B cell (primary cell): ENCODE measurements around the gene HJURP. TPM values are rescaled to one million over a fixed set of nuclear protein-coding genes. Genes with fewer than 3 reads are reported as not detected.

ENCODE experiments used
- ATAC-seq: fragments of 200-7000 bp; cut with Tn5 transposase; one replicate; pipeline ENCODE4 v1.10.0; 2021; ENCODE audit warnings: low read depth, mild to moderate bottlenecking, moderate number of reproducible peaks, moderate library complexity
- CTCF ChIA-PET: fragments of 350-600 bp; sonication (Branson Sonifier 250); formaldehyde crosslinking; loops from one replicate; lab custom pipeline; 2021; ENCODE audit warnings: antibody characterized with exemption, inconsistent platforms; lab: Charles Lee
- POLR2A ChIA-PET: fragments of 350-600 bp; sonication (Branson Sonifier 250); formaldehyde crosslinking; loops from one replicate; lab custom pipeline; 2021; ENCODE audit warnings: antibody characterized with exemption; lab: Charles Lee
- DNase-seq: peaks from one replicate; pipeline ENCODE4 v3.0.0; 2013
- H2AFZ ChIP-seq: 2 replicates; pipeline ENCODE4 v1.6.1; 2012; ENCODE audit warnings: mild to moderate bottlenecking, low read depth, low read length; ENCODE audit not compliant: insufficient read depth, poor library complexity, severe bottlenecking
- H3K27ac ChIP-seq, 2 donors: 1 replicate in 1 of 2; 2 replicates in 1 of 2; pipeline ENCODE4 v1.5.1; 2012 to 2013; ENCODE audit warnings: low read length in 2 of 2, mild to moderate bottlenecking in 2 of 2, moderate library complexity in 1 of 2
- H3K27me3 ChIP-seq, 4 experiments: fragments of 200-600 bp in 1 of 4; sonication (generic) in 1 of 4; replicated peaks in 1 of 4; 1 replicate in 2 of 4; 2 replicates in 2 of 4; pipeline versions ENCODE4 v1.6.1 to v1.7.0; 2013 to 2016; ENCODE audit warnings: low read length in 3 of 4, mild to moderate bottlenecking in 2 of 4, mixed read lengths in 1 of 4, moderate library complexity in 1 of 4; ENCODE audit not compliant: insufficient read depth in 4 of 4, control insufficient read depth in 3 of 4; ENCODE audit errors: control extremely low read depth in 1 of 4
- H3K36me3 ChIP-seq, 2 experiments: replicated peaks in 1 of 2; 1 replicate in 1 of 2; 2 replicates in 1 of 2; pipeline versions ENCODE4 v1.6.1 to v1.7.1; 2013; ENCODE audit warnings: low read length in 1 of 2; ENCODE audit not compliant: insufficient read depth in 2 of 2, control insufficient read depth in 1 of 2; ENCODE audit errors: control extremely low read depth in 1 of 2, extremely low read depth in 1 of 2
- H3K4me1 ChIP-seq, 2 donors: fragments of 200-600 bp in 1 of 2; sonication (generic) in 1 of 2; 1 replicate in 1 of 2; 2 replicates in 1 of 2; pipeline versions ENCODE4 v1.5.1 to v1.6.1; 2013 to 2017; ENCODE audit warnings: low read length in 2 of 2; ENCODE audit not compliant: control insufficient read depth in 2 of 2, insufficient read depth in 2 of 2
- H3K4me2 ChIP-seq: replicated peaks from 2 replicates; pipeline ENCODE3; 2012; ENCODE audit warnings: mild to moderate bottlenecking, low read depth, low read length; ENCODE audit not compliant: poor library complexity, severe bottlenecking
- H3K4me3 ChIP-seq, 5 experiments: fragments of 200-600 bp in 1 of 5; sonication (generic) in 1 of 5; 1 replicate in 3 of 5; 2 replicates in 2 of 5; pipeline versions ENCODE4 v1.5.1 to v1.7.0; 2011 to 2016; ENCODE audit warnings: low read length in 4 of 5, mild to moderate bottlenecking in 4 of 5, low read depth in 2 of 5, control low read depth in 1 of 5, moderate library complexity in 1 of 5; ENCODE audit not compliant: insufficient read depth in 1 of 5; ENCODE audit errors: control extremely low read depth in 1 of 5, extremely low read depth in 1 of 5
- H3K79me2 ChIP-seq: fragments of 200-600 bp; sonication (generic); one replicate; pipeline ENCODE4 v1.6.0; 2016; ENCODE audit warnings: low read length; ENCODE audit not compliant: control insufficient read depth, insufficient read depth
- H3K9ac ChIP-seq: fragments of 200-600 bp; sonication (generic); 2 replicates; pipeline ENCODE4 v1.6.1; 2017; ENCODE audit warnings: mild to moderate bottlenecking, low read length, moderate library complexity
- H3K9me3 ChIP-seq, 3 donors: one replicate each; pipeline versions ENCODE4 v1.6.1 to v1.7.1; 2013; ENCODE audit warnings: low read length in 2 of 3; ENCODE audit not compliant: control insufficient read depth in 2 of 3, insufficient read depth in 1 of 3; ENCODE audit errors: control extremely low read depth in 1 of 3
- H4K20me1 ChIP-seq: 2 replicates; pipeline ENCODE4 v1.6.0; 2012; ENCODE audit warnings: mild to moderate bottlenecking, low read length; ENCODE audit not compliant: insufficient read depth, control insufficient read depth, poor library complexity, severe bottlenecking
- H3K27ac Mint-ChIP-seq: one replicate; pipeline ENCODE4 v1.8.0; 2021; ENCODE audit warnings: mixed read lengths
- H3K27me3 Mint-ChIP-seq: one replicate; pipeline ENCODE4 v1.8.0; 2021; ENCODE audit warnings: mixed read lengths
- H3K4me1 Mint-ChIP-seq: one replicate; pipeline ENCODE4 v1.8.0; 2021; ENCODE audit warnings: mixed read lengths
- H3K4me3 Mint-ChIP-seq: one replicate; pipeline ENCODE4 v1.8.0; 2021; ENCODE audit warnings: mixed read lengths
- H3K9me3 Mint-ChIP-seq: one replicate; pipeline ENCODE4 v1.8.0; 2022; ENCODE audit warnings: mixed read lengths; ENCODE audit not compliant: insufficient read depth
- EZH2 ChIP-seq: IDR thresholded peaks from 2 replicates; pipeline ENCODE4 v1.6.1; 2012; ENCODE audit warnings: borderline replicate concordance, low read depth, mild to moderate bottlenecking, moderate library complexity, low read length; ENCODE audit not compliant: insufficient read depth, poor library complexity, severe bottlenecking
- WGBS: methylation state at CpG from one replicate; pipeline ENCODE4 v1.1.5; 2013; ENCODE audit warnings: missing lambda C conversion rate; ENCODE audit not compliant: insufficient coverage; 5-methylcytosine and 5-hydroxymethylcytosine counted together
- intact Hi-C: fragments of 100-400 bp; cut with micrococcal nuclease; formaldehyde crosslinking; loops from one replicate; pipeline ENCODE4 v1.10.0; 2022
- polyA plus RNA-seq: library from polyadenylated mRNA; depleted of rRNA; stranded (reverse); fragments of >200 nt; gene quantifications from 2 replicates; pipeline ENCODE4 v1.2.3, GENCODE V29; 2012
- total RNA-seq, 2 donors: library from RNA; stranded (reverse); fragments of 120-200 nt in 1 of 2; gene quantifications; 1 replicate in 1 of 2; 2 replicates in 1 of 2; pipeline versions ENCODE4 v1.2.3 to v1.2.4, GENCODE V29; 2013 to 2022
- TF ChIP-seq, protein P1 (sequence below): fragments of 200-600 bp; IDR thresholded peaks from one replicate; pipeline ENCODE4 v1.8.0; 2022; ENCODE audit warnings: antibody characterized with exemption, mild to moderate bottlenecking

The HJURP gene
- total and polyA plus RNA-seq, 2 donors (not counting 1 experiment from before 2014, with no cell fraction given) = 0.42 to 0.73 TPM

DNA sequence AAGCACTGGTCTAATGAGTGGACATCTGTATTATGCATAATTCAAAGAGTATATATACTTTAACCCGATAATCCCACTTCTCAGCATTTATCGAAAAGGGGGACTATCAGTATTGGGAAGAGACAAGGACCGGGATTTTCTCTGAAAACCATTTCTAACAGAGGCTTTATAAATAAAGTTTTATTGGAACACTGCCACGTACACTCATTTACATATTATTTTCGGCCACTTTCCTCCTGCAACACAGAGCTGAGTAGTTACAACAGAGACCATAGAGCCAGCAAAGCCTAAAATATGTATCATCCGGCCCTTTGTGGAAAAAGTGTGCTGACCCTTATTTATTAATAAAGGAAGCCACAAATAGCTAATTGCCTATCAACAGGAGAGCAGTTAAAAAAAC is 3.2 kb downstream of the HJURP start:
- H3K27me3 ChIP-seq = no peaks in the 10 kb centered on the region
- intact Hi-C loops = no loop called here
- H3K9me3 ChIP-seq = no peaks in the 10 kb centered on the region
- H3K27me3 Mint-ChIP-seq = peaks cover 7% of the 10 kb centered on the region
- H3K36me3 ChIP-seq = no peaks in the 10 kb centered on the region
- peaks cover 17% of the 10 kb centered on the region for H3K4me1 Mint-ChIP-seq
- no peak overlapping the region for H3K4me2 ChIP-seq
- POLR2A ChIA-PET = no interaction called here
- DNase-seq (no peak), ATAC-seq (no peak)
- CTCF ChIA-PET = no interaction called here
- peaks cover 6 to 13% of the 10 kb centered on the region in 2 donors for H3K4me1 ChIP-seq
- no peak overlapping the region for H3K4me3 Mint-ChIP-seq
- no peak overlapping the region for H2AFZ ChIP-seq
- TF ChIP-seq, protein P1, sequence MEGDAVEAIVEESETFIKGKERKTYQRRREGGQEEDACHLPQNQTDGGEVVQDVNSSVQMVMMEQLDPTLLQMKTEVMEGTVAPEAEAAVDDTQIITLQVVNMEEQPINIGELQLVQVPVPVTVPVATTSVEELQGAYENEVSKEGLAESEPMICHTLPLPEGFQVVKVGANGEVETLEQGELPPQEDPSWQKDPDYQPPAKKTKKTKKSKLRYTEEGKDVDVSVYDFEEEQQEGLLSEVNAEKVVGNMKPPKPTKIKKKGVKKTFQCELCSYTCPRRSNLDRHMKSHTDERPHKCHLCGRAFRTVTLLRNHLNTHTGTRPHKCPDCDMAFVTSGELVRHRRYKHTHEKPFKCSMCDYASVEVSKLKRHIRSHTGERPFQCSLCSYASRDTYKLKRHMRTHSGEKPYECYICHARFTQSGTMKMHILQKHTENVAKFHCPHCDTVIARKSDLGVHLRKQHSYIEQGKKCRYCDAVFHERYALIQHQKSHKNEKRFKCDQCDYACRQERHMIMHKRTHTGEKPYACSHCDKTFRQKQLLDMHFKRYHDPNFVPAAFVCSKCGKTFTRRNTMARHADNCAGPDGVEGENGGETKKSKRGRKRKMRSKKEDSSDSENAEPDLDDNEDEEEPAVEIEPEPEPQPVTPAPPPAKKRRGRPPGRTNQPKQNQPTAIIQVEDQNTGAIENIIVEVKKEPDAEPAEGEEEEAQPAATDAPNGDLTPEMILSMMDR = no peak
- no peak for TF ChIP-seq EZH2
- H3K9me3 Mint-ChIP-seq = no peaks in the 10 kb centered on the region
- H3K9ac ChIP-seq = no peak overlapping the region
- H4K20me1 ChIP-seq = no peaks in the 10 kb centered on the region
- H3K4me3 ChIP-seq = no peak overlapping the region
- WGBS = no CpG with 5 or more reads among the region's 6 CpGs
- H3K79me2 ChIP-seq = peaks cover 16% of the 10 kb centered on the region
- H3K27ac Mint-ChIP-seq = no peak overlapping the region
- H3K27ac ChIP-seq = no peak overlapping the region

GRCh38 chr2:233850745-233851144 is 3.6 kb downstream of the HJURP start:
- Histone ChIP-seq H3K27me3 (no peaks in the 10 kb centered on the region), H3K9me3 (no peaks in the 10 kb centered on the region), H3K4me1 (peaks cover 6 to 13% of the 10 kb centered on the region in 2 donors), H3K27ac (no peak overlapping the region), H4K20me1 (no peaks in the 10 kb centered on the region), H3K9ac (no peak overlapping the region), H3K36me3 (no peaks in the 10 kb centered on the region), H3K79me2 (peaks cover 16% of the 10 kb centered on the region), H2AFZ (no peak overlapping the region), H3K4me2 (no peak overlapping the region), H3K4me3 (no peak overlapping the region)
- H3K9me3 Mint-ChIP-seq = no peaks in the 10 kb centered on the region
- H3K4me1 Mint-ChIP-seq = peaks cover 19% of the 10 kb centered on the region
- CTCF ChIA-PET = no interaction called here
- intact Hi-C loops = no loop called here
- H3K27ac Mint-ChIP-seq = no peak overlapping the region
- POLR2A ChIA-PET = no interaction called here
- TF ChIP-seq EZH2 = no peak
- TF ChIP-seq, protein P1 = no peak
- H3K4me3 Mint-ChIP-seq = no peak overlapping the region
- DNase-seq (no peak), ATAC-seq (no peak)
- H3K27me3 Mint-ChIP-seq = peaks cover 7% of the 10 kb centered on the region
- 98% methylated on average over 6 of the region's 7 CpGs for WGBS
